ENCODE data around the gene TYMS.

TYMS gene

GRCh38 chr18:703213-703967 lies 45.9 kb downstream of the TYMS start:
- DNase-seq, result no peak
- POLR2A ChIA-PET, result no interaction called here
- no peak overlapping the region for H3K4me3 ChIP-seq (ENCODE audit: control insufficient read depth in 1 of 7, extremely low read depth in 1 of 7, insufficient read depth in 4 of 7, low read depth in 2 of 7, low read length in 6 of 7)
- 67% methylated on average over 7 of the region's 8 CpGs for WGBS (ENCODE audit: insufficient coverage)
- CTCF ChIA-PET, result interaction anchor here (0.8 to 1.3 kb wide), 3 partner anchors 11 to 79 kb away, joined by 3 to 4 read pairs (median 4); no protein-coding TSS in a partner anchor
- H3K9me3 ChIP-seq (ENCODE audit: control extremely low read depth in 1 of 5, control insufficient read depth in 4 of 5, insufficient read depth in 2 of 5, low read depth in 1 of 5, low read length in 4 of 5), result no peaks in the 10 kb centered on the region
- no peaks in the 10 kb centered on the region for H3K27me3 ChIP-seq (replicated peaks in 2 of 5; ENCODE audit: control insufficient read depth in 4 of 5, insufficient read depth in 5 of 5, low read length in 4 of 5)
- H3K36me3 ChIP-seq (ENCODE audit: control insufficient read depth in 4 of 4, insufficient read depth in 4 of 4, low read length in 3 of 4), result peaks cover 12 to 50% (median 18%) of the 10 kb centered on the region in 4 experiments
- peaks cover 5 to 13% (median 11%) of the 10 kb centered on the region in 4 experiments for H3K4me1 ChIP-seq (ENCODE audit: control extremely low read depth in 1 of 4, control insufficient read depth in 4 of 4, insufficient read depth in 4 of 4, low read length in 3 of 4)
- H3K27ac ChIP-seq (ENCODE audit: insufficient read depth in 1 of 2, low read depth in 1 of 2, low read length in 2 of 2, poor library complexity in 1 of 2, severe bottlenecking in 2 of 2), result peak overlapping the region; percentile 3 to 47

- Histone ChIP-seq H3K36me3 (ENCODE audit: control insufficient read depth in 4 of 4, insufficient read depth in 4 of 4, low read length in 3 of 4) (peaks cover 11 to 39% (median 16%) of the 10 kb centered on the region in 4 experiments), H3K4me3 (ENCODE audit: control insufficient read depth in 1 of 7, extremely low read depth in 1 of 7, insufficient read depth in 4 of 7, low read depth in 2 of 7, low read length in 6 of 7) (no peak overlapping the region), H3K27ac (ENCODE audit: insufficient read depth in 1 of 2, low read depth in 1 of 2, low read length in 2 of 2, poor library complexity in 1 of 2, severe bottlenecking in 2 of 2) (no peak overlapping the region), H3K27me3 (replicated peaks in 2 of 5; ENCODE audit: control insufficient read depth in 4 of 5, insufficient read depth in 5 of 5, low read length in 4 of 5) (no peaks in the 10 kb centered on the region), H3K9me3 (ENCODE audit: control extremely low read depth in 1 of 5, control insufficient read depth in 4 of 5, insufficient read depth in 2 of 5, low read depth in 1 of 5, low read length in 4 of 5) (no peaks in the 10 kb centered on the region), H3K4me1 (ENCODE audit: control extremely low read depth in 1 of 4, control insufficient read depth in 4 of 4, insufficient read depth in 4 of 4, low read length in 3 of 4) (peaks cover 10 to 23% (median 14%) of the 10 kb centered on the region in 4 experiments)
- WGBS (ENCODE audit: insufficient coverage), result 89% methylated on average over 8 of the region's 8 CpGs
- DNase-seq, result no peak
- POLR2A ChIA-PET, result no interaction called here
- CTCF ChIA-PET, result interaction anchor here (0.8 to 1.8 kb wide), 4 partner anchors 9 to 83 kb away, joined by 3 to 5 read pairs (median 4); no protein-coding TSS in a partner anchor
These were observed 49.0 kb downstream of the TYMS start for GRCh38 chr18:706405-706804.

- Histone ChIP-seq H3K36me3 (ENCODE audit: control insufficient read depth in 4 of 4, insufficient read depth in 4 of 4, low read length in 3 of 4) (peaks cover 11 to 39% (median 16%) of the 10 kb centered on the region in 4 experiments), H3K9me3 (ENCODE audit: control extremely low read depth in 1 of 5, control insufficient read depth in 4 of 5, insufficient read depth in 2 of 5, low read depth in 1 of 5, low read length in 4 of 5) (no peaks in the 10 kb centered on the region)
- CTCF ChIA-PET, result interaction anchor here (1.5 to 2.9 kb wide), 4 partner anchors 10 to 123 kb away, joined by 4 to 8 read pairs (median 6); no protein-coding TSS in a partner anchor
These were observed 50.6 kb downstream of the TYMS start for GRCh38 chr18:708096-708495.

GRCh38 chr18:709771-710170 lies 52.3 kb downstream of the TYMS start:
- peaks cover 8 to 35% (median 15%) of the 10 kb centered on the region in 4 experiments for H3K36me3 ChIP-seq (ENCODE audit: control insufficient read depth in 4 of 4, insufficient read depth in 4 of 4, low read length in 3 of 4)
- WGBS (ENCODE audit: insufficient coverage), result 100% methylated on average over 1 of the region's 1 CpG
- H3K27me3 ChIP-seq (replicated peaks in 2 of 5; ENCODE audit: control insufficient read depth in 4 of 5, insufficient read depth in 5 of 5, low read length in 4 of 5), result no peaks in the 10 kb centered on the region
- no peak overlapping the region for H3K27ac ChIP-seq (ENCODE audit: insufficient read depth in 1 of 2, low read depth in 1 of 2, low read length in 2 of 2, poor library complexity in 1 of 2, severe bottlenecking in 2 of 2)
- DNase-seq, result no peak
- no peak overlapping the region for H3K4me3 ChIP-seq (ENCODE audit: control insufficient read depth in 1 of 7, extremely low read depth in 1 of 7, insufficient read depth in 4 of 7, low read depth in 2 of 7, low read length in 6 of 7)
- CTCF ChIA-PET, result interaction anchor here (1.0 to 2.9 kb wide), 5 partner anchors 17 to 128 kb away, joined by 3 to 9 read pairs (median 4); no protein-coding TSS in a partner anchor
- POLR2A ChIA-PET, result no interaction called here
- H3K9me3 ChIP-seq (ENCODE audit: control extremely low read depth in 1 of 5, control insufficient read depth in 4 of 5, insufficient read depth in 2 of 5, low read depth in 1 of 5, low read length in 4 of 5), result no peaks in the 10 kb centered on the region
- peaks cover 5 to 17% (median 9%) of the 10 kb centered on the region in 4 experiments for H3K4me1 ChIP-seq (ENCODE audit: control extremely low read depth in 1 of 4, control insufficient read depth in 4 of 4, insufficient read depth in 4 of 4, low read length in 3 of 4)

More at GRCh38 chr18:708096-708495, 50.6 kb downstream of the TYMS start:
- H3K27ac ChIP-seq (ENCODE audit: insufficient read depth in 1 of 2, low read depth in 1 of 2, low read length in 2 of 2, poor library complexity in 1 of 2, severe bottlenecking in 2 of 2), result no peak overlapping the region
- no peaks in the 10 kb centered on the region for H3K27me3 ChIP-seq (replicated peaks in 2 of 5; ENCODE audit: control insufficient read depth in 4 of 5, insufficient read depth in 5 of 5, low read length in 4 of 5)
- no peak overlapping the region for H3K4me3 ChIP-seq (ENCODE audit: control insufficient read depth in 1 of 7, extremely low read depth in 1 of 7, insufficient read depth in 4 of 7, low read depth in 2 of 7, low read length in 6 of 7)
- H3K4me1 ChIP-seq (ENCODE audit: control extremely low read depth in 1 of 4, control insufficient read depth in 4 of 4, insufficient read depth in 4 of 4, low read length in 3 of 4), result peaks cover 10 to 24% (median 16%) of the 10 kb centered on the region in 4 experiments
- POLR2A ChIA-PET, result interaction anchor here (0.6 kb wide), 1 partner anchor 51 kb away, joined by 5 read pairs; no protein-coding TSS in a partner anchor
- DNase-seq, result no peak
- WGBS (ENCODE audit: insufficient coverage), result 97% methylated on average over 8 of the region's 10 CpGs

- H3K27ac ChIP-seq (ENCODE audit: insufficient read depth in 1 of 2, low read depth in 1 of 2, low read length in 2 of 2, poor library complexity in 1 of 2, severe bottlenecking in 2 of 2), result peak overlapping the region in 1 of 2 experiments; percentile 89
- no CpG with 5 or more reads among the region's 3 CpGs for WGBS (ENCODE audit: insufficient coverage)
- H3K36me3 ChIP-seq (ENCODE audit: control insufficient read depth in 4 of 4, insufficient read depth in 4 of 4, low read length in 3 of 4), result peaks cover 6 to 31% (median 11%) of the 10 kb centered on the region in 4 experiments
- ChIA-PET POLR2A (no interaction called here), CTCF (interaction anchor here (1.4 to 2.9 kb wide), 3 partner anchors 18 to 86 kb away, joined by 3 to 9 read pairs (median 8); no protein-coding TSS in a partner anchor)
- H3K27me3 ChIP-seq (replicated peaks in 2 of 5; ENCODE audit: control insufficient read depth in 4 of 5, insufficient read depth in 5 of 5, low read length in 4 of 5), result no peaks in the 10 kb centered on the region
- H3K9me3 ChIP-seq (ENCODE audit: control extremely low read depth in 1 of 5, control insufficient read depth in 4 of 5, insufficient read depth in 2 of 5, low read depth in 1 of 5, low read length in 4 of 5), result no peaks in the 10 kb centered on the region
- peak overlapping the region in 6 of 7 experiments; percentile 77 to 98 (median 88) for H3K4me3 ChIP-seq (ENCODE audit: control insufficient read depth in 1 of 7, extremely low read depth in 1 of 7, insufficient read depth in 4 of 7, low read depth in 2 of 7, low read length in 6 of 7)
- no peak for DNase-seq
- peaks cover 5 to 17% (median 9%) of the 10 kb centered on the region in 4 experiments for H3K4me1 ChIP-seq (ENCODE audit: control extremely low read depth in 1 of 4, control insufficient read depth in 4 of 4, insufficient read depth in 4 of 4, low read length in 3 of 4)
These were observed 53.2 kb downstream of the TYMS start for GRCh38 chr18:710418-711300.

- Histone ChIP-seq H3K4me1 (ENCODE audit: control extremely low read depth in 1 of 4, control insufficient read depth in 4 of 4, insufficient read depth in 4 of 4, low read length in 3 of 4) (peaks cover 5 to 17% (median 9%) of the 10 kb centered on the region in 4 experiments), H3K27ac (ENCODE audit: insufficient read depth in 1 of 2, low read depth in 1 of 2, low read length in 2 of 2, poor library complexity in 1 of 2, severe bottlenecking in 2 of 2) (peak overlapping the region; percentile 26 to 89), H3K4me3 (ENCODE audit: control insufficient read depth in 1 of 7, extremely low read depth in 1 of 7, insufficient read depth in 4 of 7, low read depth in 2 of 7, low read length in 6 of 7) (peak overlapping the region in 6 of 7 experiments; percentile 77 to 98 (median 88)), H3K36me3 (ENCODE audit: control insufficient read depth in 4 of 4, insufficient read depth in 4 of 4, low read length in 3 of 4) (peaks cover 6 to 26% (median 9%) of the 10 kb centered on the region in 4 experiments), H3K9me3 (ENCODE audit: control extremely low read depth in 1 of 5, control insufficient read depth in 4 of 5, insufficient read depth in 2 of 5, low read depth in 1 of 5, low read length in 4 of 5) (no peaks in the 10 kb centered on the region), H3K27me3 (replicated peaks in 2 of 5; ENCODE audit: control insufficient read depth in 4 of 5, insufficient read depth in 5 of 5, low read length in 4 of 5) (no peaks in the 10 kb centered on the region)
- ChIA-PET POLR2A (no interaction called here), CTCF (interaction anchor here (1.4 kb wide), 1 partner anchor 86 kb away, joined by 9 read pairs; no protein-coding TSS in a partner anchor)
- no peak for DNase-seq
- WGBS (ENCODE audit: insufficient coverage), result 0% methylated on average over 5 of the region's 8 CpGs
These were observed 53.8 kb downstream of the TYMS start for GRCh38 chr18:711310-711656.
